ENCODE results near the gene TGFBR3L.
A peak's percentile ranks its signal among the peaks of the same experiment; 100 is the strongest.

Gene TGFBR3L

GRCh38 chr19:7914598-7915045 is at the start of gene TGFBR3L:
TSS of gene TGFBR3L (plus strand) at chr19:7914830.
- no peak for DNase-seq

GRCh38 chr19:7865262-7865911 is 49.2 kb upstream of the TGFBR3L start:
- no peak for DNase-seq

- no peak for DNase-seq
These were observed 48.1 kb upstream of the TGFBR3L start for GRCh38 chr19:7866399-7867091.

DNA sequence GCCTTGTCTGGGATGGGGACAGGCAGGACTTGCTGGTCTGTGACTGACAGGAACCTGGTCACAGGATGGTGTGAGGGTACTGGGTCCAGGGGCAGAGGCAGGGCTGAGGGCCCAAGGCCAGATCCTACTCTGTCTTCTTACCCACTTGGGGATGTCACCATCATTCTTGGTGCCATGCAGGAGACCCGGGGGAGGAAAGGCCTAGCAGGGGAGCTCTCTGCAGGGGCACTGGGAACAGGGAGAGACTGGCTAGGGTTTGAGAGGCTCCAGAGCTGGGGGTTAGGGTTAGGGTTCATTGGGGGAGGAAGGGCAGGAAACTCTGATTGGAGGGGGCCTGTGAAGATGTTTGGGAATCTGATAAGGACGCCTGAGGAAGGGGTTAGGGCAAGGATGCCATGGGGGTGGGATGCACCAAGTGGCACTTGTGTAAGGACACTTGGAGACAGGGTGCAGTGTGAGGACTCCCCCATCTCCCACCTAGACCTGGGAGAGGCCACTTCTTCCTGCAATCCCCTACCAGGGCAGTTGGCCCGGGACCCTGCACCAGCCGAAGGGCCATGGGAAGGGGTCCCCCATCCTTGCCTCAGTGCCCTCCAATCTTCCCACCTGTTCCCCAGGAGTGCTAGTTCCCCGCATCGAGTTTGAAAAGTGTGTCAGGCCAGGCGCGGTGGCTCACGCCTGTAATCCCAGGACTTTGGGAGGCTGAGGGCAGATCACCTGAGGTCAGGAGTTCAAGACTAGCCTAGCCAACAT is 47.4 kb upstream of the TGFBR3L start:
- DNase-seq: no peak

DNA sequence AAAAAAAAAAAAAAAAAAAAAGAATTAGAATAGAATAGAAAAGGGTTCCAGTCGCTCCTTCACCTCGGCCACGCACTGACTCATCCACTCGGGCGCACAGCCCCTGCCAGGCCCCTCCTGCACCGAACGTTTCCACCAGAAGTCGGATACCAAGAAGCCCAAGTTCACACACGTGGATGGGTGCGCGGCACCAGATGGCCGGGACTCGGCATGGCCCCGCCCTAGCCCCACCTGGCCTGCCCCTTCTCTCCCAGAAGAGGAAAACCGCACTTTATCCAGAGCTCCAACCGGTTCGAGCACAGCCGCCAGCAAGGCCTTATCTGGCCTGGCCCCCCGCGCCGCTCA is 46.3 kb upstream of the TGFBR3L start:
- no peak for DNase-seq

GRCh38 chr19:7868671-7869452 is 45.8 kb upstream of the TGFBR3L start:
- peak; percentile 80 for DNase-seq

DNA sequence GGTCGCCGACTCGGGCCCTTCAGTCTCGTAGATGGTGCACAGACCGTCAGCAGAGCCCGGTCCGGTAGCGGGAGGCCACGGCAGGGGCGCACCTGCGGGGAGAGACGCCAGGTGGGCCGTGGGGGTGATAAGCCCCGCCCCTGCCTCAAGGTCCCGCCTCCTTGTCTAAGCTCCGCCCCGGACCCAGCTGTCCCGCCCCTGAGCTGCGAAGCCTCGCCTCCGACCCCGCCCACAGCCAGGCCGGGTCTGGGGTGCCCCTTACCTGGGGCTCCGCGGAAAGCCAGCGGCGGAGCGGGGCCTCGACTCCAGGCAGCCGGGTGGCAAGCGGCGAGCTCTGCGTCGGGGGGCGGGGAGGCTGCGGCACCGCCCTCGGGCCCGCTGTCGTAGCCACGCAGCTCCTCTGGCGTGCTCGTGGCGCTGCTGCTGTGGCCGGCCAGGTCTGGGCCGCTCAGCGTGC is 45.1 kb upstream of the TGFBR3L start:
- peak; percentile 82 for DNase-seq

GRCh38 chr19:7869910-7870511 is 44.6 kb upstream of the TGFBR3L start:
- DNase-seq: peak; percentile 88

- peak; percentile 90 for DNase-seq
These were observed 43.8 kb upstream of the TGFBR3L start for GRCh38 chr19:7870571-7871436.

GRCh38 chr19:7871437-7872305 is 43.0 kb upstream of the TGFBR3L start:
- peak; percentile 94 for DNase-seq

DNA sequence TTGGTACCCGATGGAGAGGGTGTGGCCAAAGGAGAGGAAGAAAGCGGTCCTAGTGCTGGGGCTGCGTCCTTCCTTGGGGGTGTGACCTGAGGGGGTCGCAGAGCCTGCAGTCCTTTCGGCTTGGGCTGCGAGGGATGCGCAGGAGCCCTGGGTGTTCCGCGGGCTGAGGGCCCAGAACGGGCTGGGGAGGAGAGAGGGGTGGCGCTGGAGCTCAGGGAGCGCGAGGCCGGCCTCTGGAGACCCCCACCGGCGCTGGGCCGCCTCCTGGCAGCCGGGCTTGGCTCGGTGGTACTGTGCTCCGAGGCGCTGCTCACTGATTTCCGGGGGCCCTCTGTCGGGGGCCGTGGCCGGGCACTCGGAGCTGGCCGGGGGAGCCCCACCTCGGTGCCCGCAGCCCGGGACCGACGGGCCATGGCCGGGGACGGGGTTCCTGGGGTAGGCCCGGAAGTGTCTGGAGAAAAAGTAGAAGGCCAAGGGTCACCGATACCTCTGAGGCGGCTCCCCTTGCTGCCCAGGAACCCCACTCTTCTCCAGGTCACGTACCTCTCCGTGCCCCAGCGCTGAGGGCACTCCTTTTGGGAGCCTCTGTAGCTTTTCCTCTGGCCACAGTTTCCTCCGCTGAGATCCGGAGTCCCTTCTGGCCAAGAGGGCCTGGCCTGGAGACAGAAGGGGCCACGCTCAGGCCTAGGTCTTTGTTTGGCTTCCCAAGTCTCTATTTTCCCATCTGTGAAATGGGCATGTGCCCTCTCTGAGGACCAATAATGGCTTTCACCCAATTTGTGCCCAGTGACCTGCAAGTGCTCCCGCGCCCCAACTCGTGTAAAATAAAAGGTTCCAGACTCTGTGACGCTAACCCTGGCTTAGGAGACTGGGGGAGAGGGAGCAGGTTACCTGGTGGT is 42.1 kb upstream of the TGFBR3L start:
- DNase-seq: no peak

DNA sequence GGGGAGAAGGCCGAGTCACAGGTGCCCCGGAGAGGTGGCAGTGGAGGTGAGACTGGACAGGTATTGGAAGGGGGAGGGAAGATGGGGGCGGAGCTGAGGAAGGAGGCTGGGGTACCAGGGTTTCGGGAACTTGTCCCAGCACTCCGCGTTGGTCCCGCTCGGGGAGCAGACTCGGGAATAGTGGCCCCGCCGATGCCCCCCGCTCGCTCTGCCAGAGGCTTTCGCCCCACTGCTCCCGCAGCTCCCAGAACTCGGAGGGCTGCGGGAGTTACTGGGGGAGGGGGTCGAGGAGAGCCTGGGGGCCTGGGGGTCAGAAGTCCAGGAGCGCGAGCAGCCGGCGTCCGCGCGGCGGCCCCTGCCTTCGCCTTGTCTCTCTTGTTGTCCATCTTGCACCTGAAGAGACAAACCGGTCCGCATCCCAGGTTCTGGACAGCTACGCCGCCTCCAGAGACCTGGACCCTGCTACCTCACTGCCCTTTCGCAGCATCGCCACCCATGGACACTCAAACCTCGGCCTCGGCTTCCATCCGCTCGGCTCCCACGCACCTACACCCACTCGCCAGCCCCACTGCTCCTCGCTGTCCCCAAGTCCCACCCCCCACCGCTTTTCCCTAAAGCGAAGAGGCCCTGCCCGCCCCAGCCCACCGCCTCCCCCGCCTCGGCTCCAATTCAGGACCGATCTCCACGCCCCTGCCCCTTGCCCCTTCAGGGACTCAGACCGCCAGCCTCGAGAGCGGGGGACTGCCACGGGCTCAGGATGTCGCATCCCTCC is 41.1 kb upstream of the TGFBR3L start:
- peak; percentile 32 for DNase-seq

- DNase-seq: peak; percentile 43
These were observed 40.3 kb upstream of the TGFBR3L start, which contains the start of gene PRR36 for GRCh38 chr19:7874076-7874896. TSS of gene PRR36 (minus strand) at chr19:7874390. CDS start at chr19:7873689, 701 bp downstream.

GRCh38 chr19:7874897-7875273 is 39.7 kb upstream of the TGFBR3L start:
- DNase-seq: peak; percentile 17

- DNase-seq: no peak
These were observed 37.3 kb upstream of the TGFBR3L start for GRCh38 chr19:7877249-7877836.

- DNase-seq: peak; percentile 43
These were observed 35.4 kb upstream of the TGFBR3L start for GRCh38 chr19:7879111-7879807.

Measured in femur (tissue), 1 donor.